K562 (cell line): ENCODE measurements around the gene CTNNBL1. TPM values are rescaled to one million over a fixed set of nuclear protein-coding genes. Genes with fewer than 3 reads are reported as not detected.

Source experiments
- ADNP ChIP-seq: fragments of 200-800 bp; sonication (Bioruptor generic); IDR thresholded peaks from 2 replicates; pipeline ENCODE4 v1.6.1; 2016; ENCODE audit warnings: missing genetic modification characterization, missing compliant biosample characterization
- BACH1 ChIP-seq: fragments of 200-800 bp; sonication (Bioruptor generic); IDR thresholded peaks from 2 replicates; pipeline ENCODE4 v1.6.1; 2016; ENCODE audit warnings: missing genetic modification characterization, missing compliant biosample characterization
- C11orf30 ChIP-seq: fragments of 450-650 bp; IDR thresholded peaks from 2 replicates; pipeline ENCODE4 v1.6.1; 2016; ENCODE audit warnings: low read depth, mild to moderate bottlenecking
- EHMT2 ChIP-seq: fragments of 450-650 bp; IDR thresholded peaks from 2 replicates; pipeline ENCODE4 v1.6.1; 2018; ENCODE audit warnings: antibody characterized with exemption
- ETV6 ChIP-seq, 3 experiments: fragments of 150-350 bp in 1 of 3; sonication (generic) in 1 of 3; formaldehyde crosslinking in 1 of 3; IDR thresholded peaks; 2 replicates each; pipeline versions ENCODE4 v1.6.1 to v1.8.0; 2014 to 2022; ENCODE audit warnings: borderline replicate concordance in 2 of 3, low read depth in 2 of 3, antibody characterized with exemption in 1 of 3, low read length in 1 of 3, mild to moderate bottlenecking in 1 of 3, missing genetic modification reagents in 1 of 3
- HLTF ChIP-seq: fragments of 450-650 bp; IDR thresholded peaks from 2 replicates; pipeline ENCODE4 v1.6.1; 2016
- HNRNPK ChIP-seq: fragments of 200-400 bp; formaldehyde crosslinking; IDR thresholded peaks from one replicate; pipeline ENCODE4 v1.6.1; 2018; ENCODE audit warnings: mild to moderate bottlenecking, low read depth, low read length; ENCODE audit not compliant: poor library complexity, severe bottlenecking
- KHSRP ChIP-seq: fragments of 450-650 bp; IDR thresholded peaks from 2 replicates; pipeline ENCODE4 v1.6.1; 2017
- SP2 ChIP-seq: IDR thresholded peaks from 2 replicates; pipeline ENCODE4 v1.6.1; 2011; ENCODE audit warnings: mild to moderate bottlenecking, low read depth, low read length, moderate library complexity; ENCODE audit not compliant: poor library complexity, severe bottlenecking; ENCODE audit errors: extremely low read depth
- polyA plus RNA-seq, 8 experiments: library from polyadenylated mRNA; depleted of rRNA in 4 of 8; stranded (reverse) in 5 of 8; unstranded in 3 of 8; fragments of >200 nt; fragmentation: Nextera tagmentation in 2 of 8; fragmentation: Illumina TruSeq in 1 of 8; extraction: Ambion mirVana in 2 of 8; extraction: Trizol in 1 of 8; gene quantifications; 2 replicates each; pipeline versions ENCODE4 v1.2.1 to v1.2.3, GENCODE V29; 2011 to 2014; ENCODE audit warnings: inconsistent platforms in 1 of 8, missing spikeins in 1 of 8
- total RNA-seq, 7 experiments: library from RNA; depleted of rRNA in 6 of 7; stranded (reverse); fragments of >200 nt in 6 of 7; fragmentation: Illumina TruSeq in 2 of 7; extraction: Trizol in 2 of 7; gene quantifications; 2 replicates each; pipeline versions ENCODE4 v1.2.1 to v1.2.3, GENCODE V29; 2011 to 2021; ENCODE audit warnings: low replicate concordance in 1 of 7
- TF ChIP-seq, protein P1 (sequence below): sonication (generic); formaldehyde crosslinking; IDR thresholded peaks from 2 replicates; pipeline ENCODE4 v1.8.0; 2022; ENCODE audit warnings: mild to moderate bottlenecking, missing genetic modification reagents, borderline replicate concordance
- TF ChIP-seq, protein P2 (sequence below): conservative IDR thresholded peaks from 2 replicates; pipeline ENCODE4 v1.6.1; 2011; ENCODE audit warnings: low read depth, mild to moderate bottlenecking, low read length; ENCODE audit not compliant: control insufficient read depth
- TF ChIP-seq, protein P3 (sequence below): fragments of 450-650 bp; formaldehyde crosslinking; IDR thresholded peaks from 2 replicates; pipeline ENCODE4 v1.4.0; 2020; ENCODE audit warnings: mild to moderate bottlenecking

CTNNBL1 gene
- total and polyA plus RNA-seq, 9 of the 15 experiments (the other 6 are each of a cell fraction or from before 2014, with no cell fraction given) = 32.4 to 85.6 (median 43.6) TPM

DNA sequence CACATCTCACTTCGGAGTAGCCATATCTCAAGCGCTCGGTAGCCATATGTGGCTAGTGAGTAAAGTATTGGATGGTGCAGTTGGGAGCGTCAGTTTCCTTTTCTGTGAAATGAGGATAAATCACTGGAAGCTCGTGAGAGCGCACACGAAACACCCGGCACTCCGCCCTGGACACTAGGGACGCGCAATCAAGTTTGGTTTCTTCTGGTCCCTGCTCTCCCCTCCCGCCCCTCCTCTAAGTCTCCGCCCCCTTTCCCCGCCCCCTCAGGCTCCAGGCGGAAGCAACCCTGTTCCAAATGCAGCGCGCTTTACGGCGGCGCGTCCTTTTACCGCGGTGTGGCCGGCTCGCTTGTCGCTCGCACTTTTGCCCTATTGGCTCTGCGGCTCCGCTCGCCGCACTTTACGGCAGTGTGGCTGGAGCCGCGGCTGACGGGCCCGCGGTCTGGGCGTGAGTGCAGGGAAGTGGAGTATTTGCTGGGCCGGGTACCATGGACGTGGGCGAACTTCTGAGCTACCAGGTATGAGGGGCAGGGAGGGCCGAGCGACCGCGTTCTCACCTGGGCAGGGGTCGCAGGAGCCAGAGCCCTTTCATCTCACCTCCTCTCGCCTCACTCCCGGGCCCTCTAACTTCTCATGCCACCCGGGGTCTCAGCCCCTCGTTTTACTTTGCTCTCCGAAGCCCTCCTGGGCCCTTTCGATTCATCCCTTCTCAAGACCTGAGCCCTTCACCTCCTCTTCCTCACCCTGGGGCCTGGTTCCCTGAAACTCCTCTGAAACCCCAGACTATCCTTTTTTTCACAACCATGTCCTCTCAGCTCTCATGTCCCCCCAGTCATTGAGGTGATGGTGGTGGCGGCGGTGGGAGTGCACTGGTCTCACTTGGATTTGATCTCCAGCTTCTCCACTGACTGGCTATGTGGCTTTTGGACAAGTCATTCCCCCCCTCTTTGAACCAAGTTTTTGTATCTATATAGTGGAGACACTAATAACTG lies at the start of gene CTNNBL1 (continued):
- TF ChIP-seq, protein P1, sequence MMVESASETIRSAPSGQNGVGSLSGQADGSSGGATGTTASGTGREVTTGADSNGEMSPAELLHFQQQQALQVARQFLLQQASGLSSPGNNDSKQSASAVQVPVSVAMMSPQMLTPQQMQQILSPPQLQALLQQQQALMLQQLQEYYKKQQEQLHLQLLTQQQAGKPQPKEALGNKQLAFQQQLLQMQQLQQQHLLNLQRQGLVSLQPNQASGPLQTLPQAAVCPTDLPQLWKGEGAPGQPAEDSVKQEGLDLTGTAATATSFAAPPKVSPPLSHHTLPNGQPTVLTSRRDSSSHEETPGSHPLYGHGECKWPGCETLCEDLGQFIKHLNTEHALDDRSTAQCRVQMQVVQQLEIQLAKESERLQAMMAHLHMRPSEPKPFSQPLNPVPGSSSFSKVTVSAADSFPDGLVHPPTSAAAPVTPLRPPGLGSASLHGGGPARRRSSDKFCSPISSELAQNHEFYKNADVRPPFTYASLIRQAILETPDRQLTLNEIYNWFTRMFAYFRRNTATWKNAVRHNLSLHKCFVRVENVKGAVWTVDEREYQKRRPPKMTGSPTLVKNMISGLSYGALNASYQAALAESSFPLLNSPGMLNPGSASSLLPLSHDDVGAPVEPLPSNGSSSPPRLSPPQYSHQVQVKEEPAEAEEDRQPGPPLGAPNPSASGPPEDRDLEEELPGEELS (CRISPR knock-in tag) = no peak
- TF ChIP-seq KHSRP (no peak), EHMT2 (no peak), SP2 (no peak), HNRNPK (no peak), C11orf30 (peak; percentile 59), ETV6 (IDR thresholded peaks at IDR 0.05; ENCODE audit: borderline replicate concordance in 1 of 2, low read depth in 2 of 2, low read length in 1 of 2) (no peak), ETV6 (CRISPR knock-in tag; IDR thresholded peaks at IDR 0.05; ENCODE audit: borderline replicate concordance) (no peak), HLTF (peak; percentile 26; the same call in 1 of the 2 replicates), ADNP (tag) (no peak), BACH1 (tag) (no peak)
- TF ChIP-seq, protein P2, sequence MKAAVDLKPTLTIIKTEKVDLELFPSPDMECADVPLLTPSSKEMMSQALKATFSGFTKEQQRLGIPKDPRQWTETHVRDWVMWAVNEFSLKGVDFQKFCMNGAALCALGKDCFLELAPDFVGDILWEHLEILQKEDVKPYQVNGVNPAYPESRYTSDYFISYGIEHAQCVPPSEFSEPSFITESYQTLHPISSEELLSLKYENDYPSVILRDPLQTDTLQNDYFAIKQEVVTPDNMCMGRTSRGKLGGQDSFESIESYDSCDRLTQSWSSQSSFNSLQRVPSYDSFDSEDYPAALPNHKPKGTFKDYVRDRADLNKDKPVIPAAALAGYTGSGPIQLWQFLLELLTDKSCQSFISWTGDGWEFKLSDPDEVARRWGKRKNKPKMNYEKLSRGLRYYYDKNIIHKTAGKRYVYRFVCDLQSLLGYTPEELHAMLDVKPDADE = no peak
- TF ChIP-seq, protein P3, sequence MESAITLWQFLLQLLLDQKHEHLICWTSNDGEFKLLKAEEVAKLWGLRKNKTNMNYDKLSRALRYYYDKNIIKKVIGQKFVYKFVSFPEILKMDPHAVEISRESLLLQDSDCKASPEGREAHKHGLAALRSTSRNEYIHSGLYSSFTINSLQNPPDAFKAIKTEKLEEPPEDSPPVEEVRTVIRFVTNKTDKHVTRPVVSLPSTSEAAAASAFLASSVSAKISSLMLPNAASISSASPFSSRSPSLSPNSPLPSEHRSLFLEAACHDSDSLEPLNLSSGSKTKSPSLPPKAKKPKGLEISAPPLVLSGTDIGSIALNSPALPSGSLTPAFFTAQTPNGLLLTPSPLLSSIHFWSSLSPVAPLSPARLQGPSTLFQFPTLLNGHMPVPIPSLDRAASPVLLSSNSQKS (CRISPR knock-in tag) = no peak
